MCF 10A (cell line): ENCODE results near the gene USF3. TPM values are rescaled to one million over a fixed set of nuclear protein-coding genes. Genes with fewer than 3 reads are reported as not detected.

Source experiments
- BruUV-seq: library from RNA; stranded (reverse); fragments of 400-500 nt; replicated peaks from 2 replicates; lab custom pipeline; 2021; lab: Mats Ljungman, UMichigan
- CTCF ChIA-PET: fragments of 300-600 bp; sonication (Branson Sonifier 250); formaldehyde crosslinking; extraction: SDS; loops from one replicate; lab custom pipeline; 2021; ENCODE audit warnings: antibody characterized with exemption, inconsistent platforms; lab: Yijun Ruan, JAX
- POLR2A ChIA-PET: fragments of 300-600, 350-650 bp; sonication (Branson Sonifier 250); formaldehyde crosslinking; extraction: SDS; loops from one replicate; lab custom pipeline; 2020; ENCODE audit warnings: antibody characterized with exemption, inconsistent platforms; lab: Yijun Ruan, JAX
- DNase-seq: peaks from one replicate; pipeline ENCODE4 v3.0.0-alpha.2; 2018; ENCODE audit not compliant: unreplicated experiment
- H3K27ac Mint-ChIP-seq: one replicate; pipeline ENCODE4 v1.8.0; 2022; ENCODE audit warnings: mild to moderate bottlenecking, low read depth, mixed read lengths; ENCODE audit not compliant: unreplicated experiment
- H3K27me3 Mint-ChIP-seq: one replicate; pipeline ENCODE4 v1.8.0; 2022; ENCODE audit warnings: mixed read lengths; ENCODE audit not compliant: insufficient read depth, unreplicated experiment
- H3K36me3 Mint-ChIP-seq: one replicate; pipeline ENCODE4 v1.8.0; 2022; ENCODE audit warnings: mild to moderate bottlenecking, moderate library complexity, mixed read lengths; ENCODE audit not compliant: insufficient read depth, unreplicated experiment
- H3K4me1 Mint-ChIP-seq: one replicate; pipeline ENCODE4 v1.8.0; 2022; ENCODE audit warnings: mixed read lengths; ENCODE audit not compliant: insufficient read depth, unreplicated experiment
- H3K4me3 Mint-ChIP-seq: one replicate; pipeline ENCODE4 v1.8.0; 2022; ENCODE audit warnings: mild to moderate bottlenecking, moderate library complexity, mixed read lengths; ENCODE audit not compliant: unreplicated experiment
- H3K9me3 Mint-ChIP-seq: one replicate; pipeline ENCODE4 v1.8.0; 2022; ENCODE audit warnings: mixed read lengths; ENCODE audit not compliant: unreplicated experiment
- intact Hi-C: fragments of 100-400 bp; cut with micrococcal nuclease; formaldehyde crosslinking; loops from 2 replicates; pipeline ENCODE4 v1.14.1; 2022
- total RNA-seq: library from RNA; stranded (reverse); gene quantifications from 2 replicates; pipeline ENCODE4 v1.2.3, GENCODE V29; 2022
- TF ChIP-seq, protein P1 (sequence below): fragments of 200-600 bp; IDR thresholded peaks from one replicate; pipeline ENCODE4 v1.8.0; 2022; ENCODE audit warnings: antibody characterized with exemption, mild to moderate bottlenecking; ENCODE audit not compliant: unreplicated experiment

The USF3 gene
- total RNA-seq, 1 experiment from 2014 or later: 11.9 TPM

- Mint-ChIP-seq H3K36me3 (no peaks in the 10 kb centered on the region), H3K9me3 (no peaks in the 10 kb centered on the region), H3K4me1 (no peaks in the 10 kb centered on the region), H3K4me3 (no peak overlapping the region), H3K27ac (no peak overlapping the region), H3K27me3 (no peaks in the 10 kb centered on the region)
- no TSS peak for BruUV-seq
- TF ChIP-seq, protein P1, sequence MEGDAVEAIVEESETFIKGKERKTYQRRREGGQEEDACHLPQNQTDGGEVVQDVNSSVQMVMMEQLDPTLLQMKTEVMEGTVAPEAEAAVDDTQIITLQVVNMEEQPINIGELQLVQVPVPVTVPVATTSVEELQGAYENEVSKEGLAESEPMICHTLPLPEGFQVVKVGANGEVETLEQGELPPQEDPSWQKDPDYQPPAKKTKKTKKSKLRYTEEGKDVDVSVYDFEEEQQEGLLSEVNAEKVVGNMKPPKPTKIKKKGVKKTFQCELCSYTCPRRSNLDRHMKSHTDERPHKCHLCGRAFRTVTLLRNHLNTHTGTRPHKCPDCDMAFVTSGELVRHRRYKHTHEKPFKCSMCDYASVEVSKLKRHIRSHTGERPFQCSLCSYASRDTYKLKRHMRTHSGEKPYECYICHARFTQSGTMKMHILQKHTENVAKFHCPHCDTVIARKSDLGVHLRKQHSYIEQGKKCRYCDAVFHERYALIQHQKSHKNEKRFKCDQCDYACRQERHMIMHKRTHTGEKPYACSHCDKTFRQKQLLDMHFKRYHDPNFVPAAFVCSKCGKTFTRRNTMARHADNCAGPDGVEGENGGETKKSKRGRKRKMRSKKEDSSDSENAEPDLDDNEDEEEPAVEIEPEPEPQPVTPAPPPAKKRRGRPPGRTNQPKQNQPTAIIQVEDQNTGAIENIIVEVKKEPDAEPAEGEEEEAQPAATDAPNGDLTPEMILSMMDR: no peak
- ChIA-PET POLR2A (interaction anchor here (0.5 kb wide), 1 partner anchor 94 kb away, joined by 4 read pairs; no protein-coding TSS in a partner anchor), CTCF (interaction anchor here (1.2 to 1.4 kb wide), 2 partner anchors 92 to 114 kb away, joined by 3 to 4 read pairs; partner anchors contain the start of gene SPICE1)
- intact Hi-C loops: no loop called here
- no peak for DNase-seq
These were observed 89.2 kb downstream of the USF3 start for GRCh38 chr3:113607219-113607596.

DNA sequence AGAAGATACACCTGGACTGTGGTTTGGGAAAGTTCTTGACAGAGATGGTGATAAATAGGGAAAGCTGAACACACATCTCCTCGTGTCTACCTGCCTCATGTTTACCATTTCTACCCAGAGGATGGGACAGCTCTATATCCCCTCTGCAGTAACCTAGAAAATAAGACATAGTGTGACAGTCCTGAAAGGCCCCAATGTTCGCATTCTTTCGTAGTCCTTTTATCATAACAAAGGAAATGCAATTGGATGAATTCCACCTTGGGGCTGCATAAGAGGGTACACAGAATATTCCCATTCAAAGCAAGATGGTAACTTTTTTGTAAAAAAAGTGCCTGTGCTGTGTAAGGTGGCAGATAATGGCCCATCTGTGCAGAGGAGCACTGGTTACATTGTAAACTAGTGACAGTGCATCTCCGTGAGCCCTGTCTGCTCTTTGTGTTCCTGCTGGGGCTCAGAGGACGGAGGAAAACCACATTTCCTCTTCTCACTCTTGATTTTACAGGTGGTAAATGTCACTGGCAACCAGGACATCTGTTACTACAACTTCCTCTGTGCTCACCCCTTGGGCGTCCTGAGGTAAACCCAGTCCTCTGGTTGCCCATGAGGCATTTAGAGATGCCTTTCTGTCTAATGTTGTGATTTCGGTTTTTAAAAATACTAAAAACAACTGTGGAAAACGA, 89.8 kb downstream of the USF3 start:
- ChIA-PET CTCF (interaction anchor here (0.9 to 1.4 kb wide), 4 partner anchors 29 to 114 kb away, joined by 3 to 5 read pairs (median 4); partner anchors contain the start of gene SPICE1), POLR2A (interaction anchor here (0.5 kb wide), 1 partner anchor 93 kb away, joined by 4 read pairs; no protein-coding TSS in a partner anchor)
- Mint-ChIP-seq H3K27ac (no peak overlapping the region), H3K27me3 (no peaks in the 10 kb centered on the region), H3K9me3 (no peaks in the 10 kb centered on the region), H3K36me3 (no peaks in the 10 kb centered on the region), H3K4me1 (no peaks in the 10 kb centered on the region), H3K4me3 (no peak overlapping the region)
- no peak for DNase-seq
- intact Hi-C loops: no loop called here
- no TSS peak for BruUV-seq
- TF ChIP-seq, protein P1: no peak

DNA sequence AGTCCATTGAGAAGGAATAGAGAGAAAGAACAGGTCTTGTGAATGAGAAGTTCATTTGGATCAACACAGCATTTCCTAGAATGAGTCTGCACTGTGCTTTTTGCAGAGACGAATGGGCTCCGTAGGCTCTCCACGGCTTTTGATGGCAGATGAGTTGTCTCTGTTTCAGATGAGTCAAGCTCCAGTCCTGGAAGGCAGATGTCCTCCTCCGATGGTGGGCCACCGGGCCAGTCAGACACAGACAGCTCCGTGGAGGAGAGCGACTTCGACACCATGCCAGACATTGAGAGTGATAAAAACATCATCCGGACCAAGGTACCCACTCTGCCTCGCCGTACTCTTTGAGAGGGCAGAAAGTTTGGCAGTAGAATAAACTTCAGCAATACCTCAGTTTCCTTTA, 93.6 kb downstream of the USF3 start:
- Mint-ChIP-seq H3K36me3 (no peaks in the 10 kb centered on the region), H3K4me1 (no peaks in the 10 kb centered on the region), H3K27me3 (no peaks in the 10 kb centered on the region), H3K4me3 (no peak overlapping the region), H3K9me3 (no peaks in the 10 kb centered on the region), H3K27ac (no peak overlapping the region)
- TF ChIP-seq, protein P1: no peak
- no peak for DNase-seq
- BruUV-seq: no TSS peak
- ChIA-PET CTCF (interaction anchor here (0.7 kb wide), 1 partner anchor 20 kb away, joined by 3 read pairs; no protein-coding TSS in a partner anchor), POLR2A (no interaction called here)
- intact Hi-C loops: no loop called here

- ChIA-PET CTCF (interaction anchor here (0.7 kb wide), 2 partner anchors 20 to 150 kb away, joined by 3 read pairs; no protein-coding TSS in a partner anchor), POLR2A (no interaction called here)
- no peaks in the 10 kb centered on the region for H3K27me3 Mint-ChIP-seq
- H3K4me1 Mint-ChIP-seq: no peaks in the 10 kb centered on the region
- H3K4me3 Mint-ChIP-seq: no peak overlapping the region
- intact Hi-C loops: no loop called here
- TF ChIP-seq, protein P1: no peak
- no peak overlapping the region for H3K27ac Mint-ChIP-seq
- BruUV-seq: no TSS peak
- no peaks in the 10 kb centered on the region for H3K36me3 Mint-ChIP-seq
- DNase-seq: no peak
- H3K9me3 Mint-ChIP-seq: no peaks in the 10 kb centered on the region
These were observed 94.2 kb downstream of the USF3 start for GRCh38 chr3:113602256-113602655.
